Naive thymus-derived CD4-positive, alpha-beta T cell (primary cell): ENCODE results near the gene SHC3. TPM values are rescaled to one million over a fixed set of nuclear protein-coding genes. Genes with fewer than 3 reads are reported as not detected.

Experiments used
- ATAC-seq: fragments of 150-1000 bp; cut with Tn5 transposase; 2 replicates; pipeline ENCODE4 v1.10.0; 2021; ENCODE audit warnings: mild to moderate bottlenecking, moderate library complexity
- CTCF ChIA-PET: fragments of 350-600 bp; sonication (Branson Sonifier 250); formaldehyde crosslinking; loops from one replicate; lab custom pipeline; 2021; ENCODE audit warnings: antibody characterized with exemption; lab: Charles Lee
- POLR2A ChIA-PET: fragments of 350-600 bp; sonication (Branson Sonifier 250); formaldehyde crosslinking; loops from one replicate; lab custom pipeline; 2021; ENCODE audit warnings: antibody characterized with exemption, inconsistent platforms; lab: Charles Lee
- DNase-seq, 9 donors: peaks; one replicate each; pipeline versions ENCODE4 v3.0.0 to v3.0.0-alpha.2; 2020 to 2022; ENCODE audit warnings: mixed read lengths in 1 of 9
- H3K27ac ChIP-seq: one replicate; pipeline ENCODE4 v1.7.0; 2013; ENCODE audit warnings: mild to moderate bottlenecking, low read depth, low read length, moderate library complexity
- H3K27me3 ChIP-seq, 2 donors: one replicate each; pipeline ENCODE4 v1.7.0; 2013; ENCODE audit warnings: low read length in 2 of 2, mild to moderate bottlenecking in 2 of 2, moderate library complexity in 2 of 2; ENCODE audit not compliant: control insufficient read depth in 2 of 2, insufficient read depth in 2 of 2
- H3K36me3 ChIP-seq, 3 experiments: 1 replicate in 2 of 3; 2 replicates in 1 of 3; pipeline ENCODE4 v1.7.0; 2013; ENCODE audit warnings: low read length in 3 of 3, mild to moderate bottlenecking in 3 of 3, moderate library complexity in 1 of 3; ENCODE audit not compliant: insufficient read depth in 3 of 3, control insufficient read depth in 2 of 3
- H3K4me1 ChIP-seq, 2 donors: one replicate each; pipeline ENCODE4 v1.7.0; 2013; ENCODE audit warnings: low read length in 2 of 2, mild to moderate bottlenecking in 2 of 2, moderate library complexity in 1 of 2; ENCODE audit not compliant: control insufficient read depth in 2 of 2, insufficient read depth in 2 of 2
- H3K4me3 ChIP-seq: 2 replicates; pipeline ENCODE4 v1.7.0; 2013; ENCODE audit warnings: mild to moderate bottlenecking, low read length
- H3K9me3 ChIP-seq, 3 experiments: 1 replicate in 2 of 3; 2 replicates in 1 of 3; pipeline ENCODE4 v1.7.0; 2013; ENCODE audit warnings: low read length in 3 of 3; ENCODE audit not compliant: control insufficient read depth in 2 of 3
- H3K27ac Mint-ChIP-seq, 9 donors: one replicate each; pipeline ENCODE4 v1.8.0; 2020 to 2022; ENCODE audit warnings: mixed read lengths in 9 of 9, mild to moderate bottlenecking in 8 of 9, moderate library complexity in 5 of 9, inconsistent platforms in 2 of 9
- H3K27me3 Mint-ChIP-seq, 5 donors: one replicate each; pipeline ENCODE4 v1.8.0; 2021 to 2022; ENCODE audit warnings: mixed read lengths in 5 of 5, mild to moderate bottlenecking in 1 of 5
- H3K36me3 Mint-ChIP-seq, 5 donors: one replicate each; pipeline ENCODE4 v1.8.0; 2020 to 2022; ENCODE audit warnings: mixed read lengths in 5 of 5, mild to moderate bottlenecking in 3 of 5, inconsistent platforms in 1 of 5
- H3K4me1 Mint-ChIP-seq, 7 donors: one replicate each; pipeline ENCODE4 v1.8.0; 2020 to 2022; ENCODE audit warnings: mixed read lengths in 7 of 7, mild to moderate bottlenecking in 3 of 7, inconsistent platforms in 1 of 7
- H3K4me3 Mint-ChIP-seq, 10 donors: one replicate each; pipeline ENCODE4 v1.8.0; 2020 to 2022; ENCODE audit warnings: mild to moderate bottlenecking in 10 of 10, mixed read lengths in 10 of 10, moderate library complexity in 6 of 10, inconsistent platforms in 2 of 10
- H3K9me3 Mint-ChIP-seq, 11 donors: one replicate each; pipeline ENCODE4 v1.8.0; 2020 to 2022; ENCODE audit warnings: mixed read lengths in 11 of 11, mild to moderate bottlenecking in 4 of 11, inconsistent platforms in 1 of 11, moderate library complexity in 1 of 11
- intact Hi-C, 2 donors: fragments of 100-400 bp; cut with micrococcal nuclease; formaldehyde crosslinking; loops; one replicate each; pipeline ENCODE4 v1.15.1; 2023
- polyA plus RNA-seq, 2 donors: library from polyadenylated mRNA; unstranded; fragments of 300-500 nt; fragmentation: Illumina TruSeq; gene quantifications; one replicate each; pipeline ENCODE4 v1.2.3, GENCODE V29; 2021
- total RNA-seq, 6 experiments: library from RNA in 5 of 6; stranded (reverse) in 5 of 6; gene quantifications; 1 replicate in 5 of 6; 2 replicates in 1 of 6; pipeline ENCODE4 v1.2.3 and lab custom pipeline; 2021 to 2026

Gene SHC3
- total and polyA plus RNA-seq, 7 experiments from 2014 or later: 0.02 to 0.11 (median 0.07) TPM; not detected in 3

- peaks cover 0 to 3% (median 0%) of the 10 kb centered on the region in 11 donors for H3K9me3 Mint-ChIP-seq
- H3K9me3 ChIP-seq: no peaks in the 10 kb centered on the region
- peaks cover 0 to 4% (median 0%) of the 10 kb centered on the region in 5 donors for H3K36me3 Mint-ChIP-seq
- no peak overlapping the region for H3K4me3 ChIP-seq
- intact Hi-C loops: no loop called here
- ChIA-PET CTCF (no interaction called here), POLR2A (no interaction called here)
- no peak for ATAC-seq
- no peaks in the 10 kb centered on the region for H3K4me1 ChIP-seq
- peaks cover 0 to 7% (median 4%) of the 10 kb centered on the region in 7 donors for H3K4me1 Mint-ChIP-seq
- H3K27me3 ChIP-seq: no peaks in the 10 kb centered on the region
- H3K27ac Mint-ChIP-seq: no peak overlapping the region
- no peak for DNase-seq
- H3K27me3 Mint-ChIP-seq: peaks cover 7 to 21% (median 13%) of the 10 kb centered on the region in 5 donors
- H3K4me3 Mint-ChIP-seq: no peak overlapping the region
- no peak overlapping the region for H3K27ac ChIP-seq
- no peaks in the 10 kb centered on the region for H3K36me3 ChIP-seq
These were observed 85.2 kb downstream of the SHC3 start for GRCh38 chr9:89093201-89093975.

GRCh38 chr9:89089176-89089575, 89.4 kb downstream of the SHC3 start:
- Histone ChIP-seq H3K9me3 (no peaks in the 10 kb centered on the region), H3K27ac (no peak overlapping the region), H3K27me3 (no peaks in the 10 kb centered on the region), H3K4me3 (no peak overlapping the region), H3K4me1 (no peaks in the 10 kb centered on the region), H3K36me3 (no peaks in the 10 kb centered on the region)
- Mint-ChIP-seq H3K4me3 (no peak overlapping the region), H3K27me3 (peaks cover 4 to 23% (median 14%) of the 10 kb centered on the region in 5 donors), H3K4me1 (peaks cover 0 to 11% (median 6%) of the 10 kb centered on the region in 7 donors), H3K36me3 (peaks cover 0 to 4% (median 0%) of the 10 kb centered on the region in 5 donors), H3K27ac (no peak overlapping the region), H3K9me3 (peaks cover 0 to 3% (median 0%) of the 10 kb centered on the region in 11 donors)
- DNase-seq (no peak), ATAC-seq (no peak)
- intact Hi-C loops: no loop called here
- ChIA-PET POLR2A (no interaction called here), CTCF (interaction anchor here (0.7 kb wide), 1 partner anchor 468 kb away, joined by 3 read pairs; no protein-coding TSS in a partner anchor)

- peaks cover 9 to 46% (median 30%) of the 10 kb centered on the region in 5 donors for H3K27me3 Mint-ChIP-seq
These were observed 95.0 kb downstream of the SHC3 start for GRCh38 chr9:89083626-89084025.

GRCh38 chr9:89080193-89080592, 98.4 kb downstream of the SHC3 start:
- Histone ChIP-seq H3K27ac (no peak overlapping the region), H3K36me3 (no peaks in the 10 kb centered on the region), H3K4me1 (no peaks in the 10 kb centered on the region), H3K9me3 (no peaks in the 10 kb centered on the region), H3K27me3 (peaks cover 0 to 7% of the 10 kb centered on the region in 2 donors), H3K4me3 (no peak overlapping the region)
- no peak for DNase-seq
- Mint-ChIP-seq H3K36me3 (peaks cover 0 to 8% (median 0%) of the 10 kb centered on the region in 5 donors), H3K9me3 (peaks cover 0 to 11% (median 0%) of the 10 kb centered on the region in 11 donors), H3K27ac (no peak overlapping the region), H3K4me1 (peaks cover 0 to 3% (median 0%) of the 10 kb centered on the region in 7 donors), H3K27me3 (peaks cover 15 to 47% (median 30%) of the 10 kb centered on the region in 5 donors), H3K4me3 (no peak overlapping the region)
- POLR2A ChIA-PET: no interaction called here
- ATAC-seq: no peak
- CTCF ChIA-PET: no interaction called here
- intact Hi-C loops: no loop called here

More at GRCh38 chr9:89083626-89084025, 95.0 kb downstream of the SHC3 start:
- H3K27ac Mint-ChIP-seq: no peak overlapping the region
- no peak overlapping the region for H3K4me3 Mint-ChIP-seq
- ChIA-PET CTCF (no interaction called here), POLR2A (no interaction called here)
- peaks cover 0 to 7% (median 5%) of the 10 kb centered on the region in 7 donors for H3K4me1 Mint-ChIP-seq
- H3K36me3 Mint-ChIP-seq: peaks cover 0 to 8% (median 0%) of the 10 kb centered on the region in 5 donors
- peaks cover 0 to 11% (median 0%) of the 10 kb centered on the region in 11 donors for H3K9me3 Mint-ChIP-seq
- Histone ChIP-seq H3K27me3 (peaks cover 0 to 6% of the 10 kb centered on the region in 2 donors), H3K9me3 (no peaks in the 10 kb centered on the region), H3K36me3 (no peaks in the 10 kb centered on the region), H3K4me3 (no peak overlapping the region), H3K4me1 (no peaks in the 10 kb centered on the region), H3K27ac (no peak overlapping the region)
- DNase-seq (no peak), ATAC-seq (no peak)
- intact Hi-C loops: no loop called here

- intact Hi-C loops: no loop called here
- CTCF ChIA-PET: no interaction called here
- Histone ChIP-seq H3K9me3 (no peaks in the 10 kb centered on the region), H3K27ac (no peak overlapping the region), H3K27me3 (peaks cover 0 to 7% of the 10 kb centered on the region in 2 donors), H3K4me1 (no peaks in the 10 kb centered on the region), H3K36me3 (no peaks in the 10 kb centered on the region), H3K4me3 (no peak overlapping the region)
- Mint-ChIP-seq H3K9me3 (peaks cover 0 to 11% (median 0%) of the 10 kb centered on the region in 11 donors), H3K27me3 (peaks cover 18 to 45% (median 26%) of the 10 kb centered on the region in 5 donors), H3K36me3 (peaks cover 0 to 8% (median 0%) of the 10 kb centered on the region in 5 donors), H3K27ac (no peak overlapping the region), H3K4me3 (no peak overlapping the region), H3K4me1 (peaks cover 0 to 3% (median 0%) of the 10 kb centered on the region in 7 donors)
- DNase-seq: no peak
- POLR2A ChIA-PET: no interaction called here
- ATAC-seq: no peak
These were observed 99.2 kb downstream of the SHC3 start for GRCh38 chr9:89079391-89079790.

- Histone ChIP-seq H3K27me3 (peaks cover 0 to 7% of the 10 kb centered on the region in 2 donors), H3K36me3 (no peaks in the 10 kb centered on the region), H3K27ac (no peak overlapping the region), H3K4me1 (no peaks in the 10 kb centered on the region), H3K4me3 (no peak overlapping the region), H3K9me3 (no peaks in the 10 kb centered on the region)
- Mint-ChIP-seq H3K4me1 (peaks cover 0 to 3% (median 0%) of the 10 kb centered on the region in 7 donors), H3K27me3 (peaks cover 19 to 45% (median 25%) of the 10 kb centered on the region in 5 donors), H3K9me3 (peaks cover 0 to 11% (median 0%) of the 10 kb centered on the region in 11 donors), H3K27ac (no peak overlapping the region), H3K36me3 (peaks cover 0 to 8% (median 0%) of the 10 kb centered on the region in 5 donors), H3K4me3 (no peak overlapping the region)
- ChIA-PET POLR2A (no interaction called here), CTCF (no interaction called here)
- no peak for DNase-seq
- no peak for ATAC-seq
- intact Hi-C loops: no loop called here
These were observed 99.8 kb downstream of the SHC3 start for GRCh38 chr9:89078860-89079259.
